Central memory CD8-positive, alpha-beta T cell (primary cell): Measurements from ENCODE around the gene PTPRO.
"Not testable (repeated sequence)": the region's sequence is repeated elsewhere in the genome, so short reads cannot be mapped to it uniquely, and the experiment has no call there.

Source experiments
- ATAC-seq: fragments of 150-1000 bp; cut with Tn5 transposase; replicated peaks from 2 replicates; pipeline ENCODE4 v1.10.0; 2022; ENCODE audit warnings: mild to moderate bottlenecking, moderate FRiP score, moderate number of reproducible peaks; ENCODE audit not compliant: poor library complexity, severe bottlenecking; ENCODE audit errors: extremely low read depth
- DNase-seq, 2 donors: peaks; one replicate each; pipeline ENCODE4 v3.0.0; 2021; ENCODE audit warnings: low spot score in 2 of 2
- H3K27ac Mint-ChIP-seq: one replicate; pipeline ENCODE4 v1.8.0; 2022; ENCODE audit warnings: low read depth, mild to moderate bottlenecking, moderate library complexity, mixed read lengths
- H3K27me3 Mint-ChIP-seq: one replicate; pipeline ENCODE4 v1.8.0; 2022; ENCODE audit warnings: mixed read lengths
- H3K36me3 Mint-ChIP-seq: one replicate; pipeline ENCODE4 v1.8.0; 2022; ENCODE audit warnings: mild to moderate bottlenecking, moderate library complexity, mixed read lengths; ENCODE audit not compliant: insufficient read depth
- H3K4me1 Mint-ChIP-seq: one replicate; pipeline ENCODE4 v1.8.0; 2022; ENCODE audit warnings: mixed read lengths
- H3K4me3 Mint-ChIP-seq: one replicate; pipeline ENCODE4 v1.8.0; 2022; ENCODE audit warnings: mild to moderate bottlenecking, moderate library complexity, mixed read lengths
- H3K9me3 Mint-ChIP-seq: one replicate; pipeline ENCODE4 v1.8.0; 2022; ENCODE audit warnings: mixed read lengths

The PTPRO gene

DNA sequence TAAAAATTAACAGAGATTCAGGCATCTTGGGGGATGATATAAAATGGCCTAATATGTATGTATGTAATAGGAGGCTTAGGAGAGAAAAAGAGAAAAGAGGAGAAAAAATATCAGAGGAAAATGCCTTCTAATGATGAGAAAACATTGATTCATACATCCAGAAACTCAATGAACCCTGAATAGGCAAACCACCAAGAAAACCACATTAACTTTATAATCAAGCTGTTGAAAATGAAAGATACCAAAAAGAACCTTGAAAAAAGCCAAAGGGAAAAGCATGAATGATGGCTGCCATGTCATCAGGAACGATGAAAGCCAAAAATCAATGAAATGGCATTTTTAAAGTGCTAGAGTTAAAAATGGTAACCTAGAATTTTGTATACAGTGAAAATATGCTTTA is 286.6 kb downstream of the PTPRO start:
- H3K27me3 Mint-ChIP-seq = peaks cover 6% of the 10 kb centered on the region
- H3K4me1 Mint-ChIP-seq = no peaks in the 10 kb centered on the region
- H3K36me3 Mint-ChIP-seq = no peaks in the 10 kb centered on the region
- no peaks in the 10 kb centered on the region for H3K9me3 Mint-ChIP-seq
- no peak overlapping the region for H3K27ac Mint-ChIP-seq
- ATAC-seq = no peak
- H3K4me3 Mint-ChIP-seq = no peak overlapping the region
- DNase-seq = no peak

DNA sequence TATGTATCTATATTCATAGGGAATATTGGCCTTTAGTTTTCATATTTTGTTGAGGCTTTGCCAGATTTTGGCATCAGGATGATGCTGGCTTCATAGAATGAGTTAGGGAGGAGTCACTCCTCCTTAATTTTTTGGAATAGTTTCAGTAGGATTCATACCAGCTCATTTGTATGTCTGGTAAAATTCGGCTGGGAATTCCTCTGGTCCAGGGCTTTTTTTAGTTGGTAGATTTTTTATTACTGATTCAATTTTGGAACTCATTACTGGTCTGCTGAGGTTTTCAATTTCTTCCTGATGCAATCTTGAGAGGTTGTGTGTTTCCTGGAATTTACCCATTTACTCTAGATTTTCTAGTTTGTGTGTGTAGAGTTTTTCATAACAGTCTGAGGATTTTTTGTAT is 291.7 kb downstream of the PTPRO start:
- Mint-ChIP-seq H3K4me3 (no peak overlapping the region), H3K36me3 (no peaks in the 10 kb centered on the region), H3K27me3 (peaks cover 27% of the 10 kb centered on the region), H3K4me1 (no peaks in the 10 kb centered on the region), H3K27ac (no peak overlapping the region), H3K9me3 (no peaks in the 10 kb centered on the region)
- no peak for ATAC-seq
- DNase-seq = no peak

DNA sequence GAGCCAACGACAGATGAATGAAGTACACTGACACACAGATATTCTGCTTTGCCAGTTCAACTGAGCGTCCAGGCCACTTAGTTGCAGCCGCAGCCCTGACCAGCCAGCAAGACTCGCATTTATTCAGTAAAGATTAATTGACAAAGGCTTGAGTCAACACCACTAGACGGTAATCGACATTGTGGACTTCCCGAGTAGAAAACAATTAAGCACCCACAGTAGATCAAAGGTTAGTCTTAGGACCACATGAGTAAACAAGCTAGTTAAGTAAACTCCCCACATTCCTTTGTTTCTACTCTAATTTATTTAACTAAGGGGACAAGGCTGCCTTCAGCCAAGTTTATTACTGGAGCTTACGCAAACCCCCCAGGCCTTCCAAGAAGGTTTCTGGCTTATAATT is 294.2 kb downstream of the PTPRO start:
- H3K9me3 Mint-ChIP-seq, H3K4me1 Mint-ChIP-seq, H3K27ac Mint-ChIP-seq, H3K4me3 Mint-ChIP-seq, ATAC-seq, DNase-seq, H3K36me3 Mint-ChIP-seq: not testable (repeated sequence)
- H3K27me3 Mint-ChIP-seq = peaks cover 38% of the 10 kb centered on the region

DNA sequence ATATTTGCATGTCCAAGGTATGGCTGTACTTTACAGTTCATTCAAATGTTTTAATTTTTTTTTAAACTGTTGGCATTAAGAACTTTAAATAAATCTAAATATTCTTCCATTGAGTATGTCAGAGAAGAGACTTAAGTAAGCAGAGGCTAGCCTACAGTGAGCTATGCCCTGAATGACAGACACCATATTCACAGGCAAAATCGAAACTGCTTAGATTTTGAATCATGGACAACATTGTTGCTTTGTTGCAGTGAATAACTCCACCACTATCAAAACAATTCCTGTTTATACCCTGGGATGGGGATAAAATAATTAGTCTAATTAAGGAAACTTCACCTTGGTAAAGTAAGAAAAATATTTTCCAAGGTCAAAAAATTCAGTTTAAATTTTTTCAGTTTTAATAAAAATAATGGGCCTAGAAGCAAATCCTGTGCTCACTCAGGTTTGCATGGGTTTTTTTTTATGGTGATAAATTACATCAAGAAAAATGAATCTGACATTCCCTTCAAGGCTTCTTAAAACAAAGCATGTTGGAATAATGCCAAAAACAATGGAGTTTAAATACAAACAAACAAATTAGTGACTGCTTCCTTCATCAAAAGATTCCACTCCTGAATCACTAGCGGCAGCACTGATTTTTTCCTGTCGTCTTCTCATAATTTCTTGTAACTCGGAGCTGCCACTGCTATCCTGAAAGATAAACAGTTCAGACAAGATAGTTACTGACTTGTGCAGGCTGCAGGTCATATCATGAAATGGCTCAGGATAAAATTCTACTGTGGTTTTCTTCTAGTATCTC is 298.6 kb downstream of the PTPRO start:
- Mint-ChIP-seq H3K27me3 (peaks cover 57% of the 10 kb centered on the region), H3K4me1 (no peaks in the 10 kb centered on the region), H3K4me3 (no peak overlapping the region), H3K9me3 (no peaks in the 10 kb centered on the region), H3K36me3 (no peaks in the 10 kb centered on the region), H3K27ac (no peak overlapping the region)
- ATAC-seq (no peak), DNase-seq (no peak)

DNA sequence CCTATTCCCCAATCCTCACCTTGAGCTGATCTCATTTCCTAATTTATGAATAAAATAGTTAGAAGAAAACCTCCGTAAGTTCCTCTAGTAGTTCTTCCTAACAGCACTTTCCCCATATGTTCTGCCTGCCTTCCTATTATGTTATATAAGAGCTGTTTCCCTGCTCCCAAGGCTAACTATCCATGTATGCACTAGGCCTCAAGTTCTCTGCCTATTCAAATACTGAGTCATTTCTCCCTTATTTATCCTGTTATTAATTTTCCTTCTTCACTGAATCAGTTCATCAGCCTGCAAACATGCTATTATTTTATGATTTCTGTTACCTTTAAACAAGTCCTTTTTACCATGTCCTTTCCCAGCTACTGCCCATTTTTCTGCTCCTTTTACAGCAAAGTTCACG is 302.8 kb downstream of the PTPRO start:
- H3K4me1 Mint-ChIP-seq = no peaks in the 10 kb centered on the region
- no peaks in the 10 kb centered on the region for H3K36me3 Mint-ChIP-seq
- H3K27me3 Mint-ChIP-seq = peaks cover 28% of the 10 kb centered on the region
- no peak overlapping the region for H3K27ac Mint-ChIP-seq
- no peak overlapping the region for H3K4me3 Mint-ChIP-seq
- H3K9me3 Mint-ChIP-seq = no peaks in the 10 kb centered on the region
- ATAC-seq = no peak
- no peak for DNase-seq

DNA sequence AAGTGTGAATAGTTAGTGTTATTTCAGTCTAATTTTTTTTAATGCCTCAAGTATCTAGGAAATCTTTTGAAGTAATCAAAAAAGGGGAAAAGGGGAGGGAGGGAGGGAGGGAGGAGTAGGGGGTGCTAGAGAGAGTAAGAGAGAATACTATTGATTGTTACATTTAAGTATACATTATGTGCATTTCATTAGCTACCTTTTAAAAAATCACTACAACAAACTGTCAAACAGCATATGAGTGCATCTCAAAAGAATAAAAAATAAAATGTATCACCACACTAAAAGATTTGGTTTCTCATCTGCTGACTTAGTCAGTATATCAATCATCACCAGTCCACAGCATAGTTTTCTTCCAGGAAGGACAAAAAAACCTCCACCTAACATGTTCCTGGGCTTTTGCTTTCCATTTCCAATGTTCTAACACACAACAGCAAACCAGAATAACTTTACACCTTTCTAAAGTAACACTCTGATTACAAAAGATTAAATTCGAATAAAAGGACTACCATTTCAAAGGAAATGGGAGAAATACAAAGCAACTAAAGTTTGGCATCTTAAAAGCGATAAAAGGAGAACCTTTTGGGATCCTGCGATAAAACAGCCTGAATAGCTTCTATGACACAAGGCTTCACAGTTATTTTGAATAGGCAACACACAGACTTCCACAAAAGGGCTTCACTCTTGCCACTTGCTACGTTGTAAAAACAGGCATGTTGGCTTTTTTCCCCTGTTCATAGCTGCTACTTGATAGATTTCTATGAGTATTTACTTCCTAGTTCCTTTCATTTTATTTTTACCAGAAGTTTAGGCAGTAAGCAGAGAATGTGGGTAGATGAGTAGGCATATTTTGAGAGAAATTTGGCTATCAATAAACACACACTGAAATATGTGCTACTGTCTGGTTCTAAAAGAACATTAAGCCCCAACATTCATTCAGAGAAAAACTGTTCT is 306.0 kb downstream of the PTPRO start:
- H3K4me3 Mint-ChIP-seq = no peak overlapping the region
- ATAC-seq (no peak), DNase-seq (no peak)
- peaks cover 1% of the 10 kb centered on the region for H3K36me3 Mint-ChIP-seq
- no peaks in the 10 kb centered on the region for H3K9me3 Mint-ChIP-seq
- H3K27me3 Mint-ChIP-seq = peaks cover 28% of the 10 kb centered on the region
- no peak overlapping the region for H3K27ac Mint-ChIP-seq
- no peaks in the 10 kb centered on the region for H3K4me1 Mint-ChIP-seq

DNA sequence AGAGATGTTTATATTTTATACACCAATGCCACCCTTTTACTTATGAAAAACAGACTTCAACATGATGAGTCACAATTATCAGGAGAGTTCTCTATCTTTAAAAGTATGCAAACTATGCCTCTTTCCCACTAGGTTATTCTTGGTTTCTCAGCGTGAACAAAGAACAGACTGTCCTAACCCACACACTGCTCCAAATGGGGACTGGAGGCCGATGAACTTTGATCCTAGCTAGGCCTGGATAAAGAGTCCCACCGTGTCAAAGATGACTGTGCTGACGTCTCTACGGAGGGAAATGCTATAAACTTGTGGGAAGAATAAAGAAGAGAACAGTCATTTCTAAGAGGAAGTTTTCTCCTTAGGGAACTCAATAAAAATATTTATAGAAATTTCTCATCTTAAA is 306.8 kb downstream of the PTPRO start:
- no peak overlapping the region for H3K27ac Mint-ChIP-seq
- ATAC-seq (no peak), DNase-seq (no peak)
- H3K27me3 Mint-ChIP-seq = peaks cover 26% of the 10 kb centered on the region
- peaks cover 1% of the 10 kb centered on the region for H3K36me3 Mint-ChIP-seq
- H3K4me1 Mint-ChIP-seq = no peaks in the 10 kb centered on the region
- H3K4me3 Mint-ChIP-seq = no peak overlapping the region
- H3K9me3 Mint-ChIP-seq = no peaks in the 10 kb centered on the region

DNA sequence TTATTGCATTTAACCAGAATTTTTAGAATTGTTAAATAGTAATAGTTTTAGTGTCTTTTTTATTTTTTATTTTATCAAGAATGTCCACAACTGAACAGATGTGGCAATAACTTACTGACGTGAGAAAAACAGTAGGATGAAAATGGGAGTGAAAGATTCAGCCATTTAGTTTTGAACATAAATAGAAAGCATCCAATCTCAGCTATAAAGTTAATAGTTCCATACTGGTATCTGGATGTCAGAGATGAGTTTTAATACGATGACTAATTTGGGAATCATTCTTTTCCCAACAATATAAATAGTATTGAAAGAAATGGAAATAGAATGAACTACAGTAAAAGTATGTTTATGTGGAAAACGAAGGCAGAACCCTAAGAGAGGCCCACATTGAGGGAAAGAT is 307.5 kb downstream of the PTPRO start:
- Mint-ChIP-seq H3K4me3 (no peak overlapping the region), H3K9me3 (no peaks in the 10 kb centered on the region), H3K4me1 (no peaks in the 10 kb centered on the region), H3K36me3 (peaks cover 1% of the 10 kb centered on the region), H3K27me3 (peaks cover 20% of the 10 kb centered on the region), H3K27ac (no peak overlapping the region)
- ATAC-seq (no peak), DNase-seq (no peak)

DNA sequence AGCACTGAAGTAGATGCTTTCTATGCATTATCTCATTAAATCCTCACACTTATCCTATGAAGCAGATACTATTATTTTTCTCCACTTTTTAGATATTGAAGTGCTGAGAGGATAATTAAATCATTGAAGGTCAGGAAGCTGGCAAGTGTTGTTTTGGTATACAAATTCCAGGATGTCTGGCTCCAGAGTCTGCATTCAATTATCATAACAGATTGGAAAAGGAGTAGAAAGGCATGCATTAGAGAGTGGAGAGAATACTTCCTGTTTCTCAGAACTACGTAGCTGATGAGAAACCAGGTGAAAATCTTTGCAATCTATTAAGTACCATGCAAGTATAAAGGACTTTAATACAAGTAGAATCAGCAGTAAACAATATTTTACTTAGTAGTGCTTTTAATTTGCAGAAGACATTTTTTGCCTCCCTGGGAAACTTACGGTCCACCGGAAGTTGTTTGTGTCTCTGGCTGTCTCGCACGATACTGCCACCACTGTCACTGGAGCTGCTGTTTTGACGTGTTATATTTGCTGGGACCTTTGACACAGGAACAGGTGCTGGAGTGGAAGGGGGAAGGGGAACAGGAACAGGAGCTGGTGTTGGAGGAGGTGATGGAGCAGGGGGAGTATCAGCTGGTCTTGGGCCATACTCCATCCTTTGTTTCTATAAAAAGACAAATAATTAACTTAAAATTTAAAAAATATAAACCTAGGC is 308.9 kb downstream of the PTPRO start:
- Mint-ChIP-seq H3K4me1 (no peaks in the 10 kb centered on the region), H3K9me3 (no peaks in the 10 kb centered on the region), H3K4me3 (no peak overlapping the region), H3K27me3 (peaks cover 6% of the 10 kb centered on the region), H3K27ac (no peak overlapping the region), H3K36me3 (peaks cover 1% of the 10 kb centered on the region)
- no peak for DNase-seq
- ATAC-seq = no peak

DNA sequence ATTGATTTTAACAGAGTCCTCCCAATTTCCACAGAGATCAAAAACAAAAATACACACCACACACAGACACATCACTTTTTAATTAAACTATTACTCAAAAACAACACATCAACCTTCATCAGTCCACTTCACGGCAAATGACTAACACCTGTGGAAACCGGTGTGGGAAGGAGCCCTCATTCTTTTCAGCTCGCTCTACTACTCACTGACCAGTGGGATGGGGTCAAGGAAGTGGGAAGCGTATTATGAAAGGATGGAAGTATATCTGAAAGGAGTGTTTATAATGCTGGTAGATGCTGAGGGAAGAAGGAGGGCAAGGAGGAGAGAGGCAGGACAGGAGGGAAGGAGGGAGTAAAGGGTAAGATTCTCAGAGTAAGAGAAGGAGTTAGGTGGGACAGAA is 310.4 kb downstream of the PTPRO start:
- Mint-ChIP-seq H3K27me3 (peaks cover 7% of the 10 kb centered on the region), H3K4me3 (no peak overlapping the region), H3K27ac (no peak overlapping the region), H3K9me3 (no peaks in the 10 kb centered on the region), H3K36me3 (peaks cover 3% of the 10 kb centered on the region), H3K4me1 (no peaks in the 10 kb centered on the region)
- no peak for DNase-seq
- no peak for ATAC-seq

DNA sequence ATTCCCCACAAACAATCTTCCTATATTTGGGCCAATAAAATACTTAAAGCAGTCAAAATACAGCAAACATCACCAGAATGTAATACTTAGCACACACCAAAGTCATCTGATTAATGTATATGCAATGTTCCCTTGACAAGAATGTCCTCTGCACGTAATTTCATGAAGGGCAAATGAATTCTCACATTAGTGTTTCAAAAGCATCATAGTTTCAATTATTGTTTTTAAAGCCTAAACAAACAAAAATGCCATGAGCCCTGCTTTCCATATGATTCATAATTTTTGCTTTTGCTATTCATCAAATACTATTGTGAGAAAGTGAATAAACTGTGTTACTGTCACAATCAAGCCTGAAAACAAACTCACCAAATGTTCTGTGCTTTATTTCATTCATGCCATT is 310.9 kb downstream of the PTPRO start:
- peaks cover 3% of the 10 kb centered on the region for H3K36me3 Mint-ChIP-seq
- ATAC-seq (no peak), DNase-seq (no peak)
- H3K4me1 Mint-ChIP-seq = no peaks in the 10 kb centered on the region
- H3K27ac Mint-ChIP-seq = no peak overlapping the region
- no peaks in the 10 kb centered on the region for H3K9me3 Mint-ChIP-seq
- peaks cover 11% of the 10 kb centered on the region for H3K27me3 Mint-ChIP-seq
- H3K4me3 Mint-ChIP-seq = no peak overlapping the region

DNA sequence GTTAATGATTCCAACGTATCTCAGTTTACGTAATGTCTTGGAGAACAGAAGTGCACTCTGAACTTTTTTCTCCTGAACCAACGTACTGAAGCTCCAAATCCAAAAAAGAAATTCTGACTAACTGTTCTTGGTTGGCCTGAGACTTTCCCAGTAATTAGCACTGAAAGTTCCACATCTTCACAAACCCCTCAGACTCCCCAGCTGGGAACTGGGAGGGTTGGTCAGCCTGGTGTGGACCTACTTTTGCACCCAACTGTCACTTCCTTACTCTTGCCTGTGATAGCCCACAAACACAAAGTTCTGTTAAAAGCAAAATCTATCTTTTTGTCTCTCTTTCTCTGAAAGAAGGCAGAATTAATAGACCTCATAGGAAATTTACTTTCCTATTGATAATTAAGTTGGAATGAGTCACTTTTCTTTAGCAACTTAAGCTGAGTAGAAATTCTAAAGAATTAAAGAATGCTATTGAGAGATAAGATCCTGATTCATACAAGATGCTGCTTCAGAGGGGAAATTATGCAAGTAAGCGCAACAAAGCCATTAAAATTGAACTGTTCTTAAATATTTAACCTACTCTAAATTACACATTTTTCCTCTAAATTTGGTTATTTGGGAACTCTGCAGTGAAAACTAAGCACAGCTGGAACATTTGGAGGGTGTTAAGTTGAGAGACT is 311.8 kb downstream of the PTPRO start:
- Mint-ChIP-seq H3K36me3 (peaks cover 3% of the 10 kb centered on the region), H3K27ac (no peak overlapping the region), H3K27me3 (peaks cover 11% of the 10 kb centered on the region), H3K9me3 (no peaks in the 10 kb centered on the region), H3K4me3 (no peak overlapping the region), H3K4me1 (no peaks in the 10 kb centered on the region)
- no peak for DNase-seq
- ATAC-seq = no peak
